Measurements from ENCODE around the gene MAGEA2B.
"Not testable (repeated sequence)": the region's sequence is repeated elsewhere in the genome, so short reads cannot be mapped to it uniquely, and the experiment has no call there.

MAGEA2B gene

GRCh38 chrX:152738560-152738959 is 24.1 kb downstream of the MAGEA2B start:
- H3K36me3 Mint-ChIP-seq (ENCODE audit: low read depth) = no peaks in the 10 kb centered on the region
- no peaks in the 10 kb centered on the region for H3K27me3 Mint-ChIP-seq (ENCODE audit: low read depth)
- peaks cover 7% of the 10 kb centered on the region for H3K9me3 Mint-ChIP-seq
- H3K4me3 Mint-ChIP-seq = no peak overlapping the region
- TF ChIP-seq CTCF (IDR thresholded peaks at IDR 0.05; ENCODE audit: unreplicated experiment in 3 of 3) = no peak
- no peaks in the 10 kb centered on the region for H3K4me1 Mint-ChIP-seq
- no peak overlapping the region for H3K27ac Mint-ChIP-seq

DNA sequence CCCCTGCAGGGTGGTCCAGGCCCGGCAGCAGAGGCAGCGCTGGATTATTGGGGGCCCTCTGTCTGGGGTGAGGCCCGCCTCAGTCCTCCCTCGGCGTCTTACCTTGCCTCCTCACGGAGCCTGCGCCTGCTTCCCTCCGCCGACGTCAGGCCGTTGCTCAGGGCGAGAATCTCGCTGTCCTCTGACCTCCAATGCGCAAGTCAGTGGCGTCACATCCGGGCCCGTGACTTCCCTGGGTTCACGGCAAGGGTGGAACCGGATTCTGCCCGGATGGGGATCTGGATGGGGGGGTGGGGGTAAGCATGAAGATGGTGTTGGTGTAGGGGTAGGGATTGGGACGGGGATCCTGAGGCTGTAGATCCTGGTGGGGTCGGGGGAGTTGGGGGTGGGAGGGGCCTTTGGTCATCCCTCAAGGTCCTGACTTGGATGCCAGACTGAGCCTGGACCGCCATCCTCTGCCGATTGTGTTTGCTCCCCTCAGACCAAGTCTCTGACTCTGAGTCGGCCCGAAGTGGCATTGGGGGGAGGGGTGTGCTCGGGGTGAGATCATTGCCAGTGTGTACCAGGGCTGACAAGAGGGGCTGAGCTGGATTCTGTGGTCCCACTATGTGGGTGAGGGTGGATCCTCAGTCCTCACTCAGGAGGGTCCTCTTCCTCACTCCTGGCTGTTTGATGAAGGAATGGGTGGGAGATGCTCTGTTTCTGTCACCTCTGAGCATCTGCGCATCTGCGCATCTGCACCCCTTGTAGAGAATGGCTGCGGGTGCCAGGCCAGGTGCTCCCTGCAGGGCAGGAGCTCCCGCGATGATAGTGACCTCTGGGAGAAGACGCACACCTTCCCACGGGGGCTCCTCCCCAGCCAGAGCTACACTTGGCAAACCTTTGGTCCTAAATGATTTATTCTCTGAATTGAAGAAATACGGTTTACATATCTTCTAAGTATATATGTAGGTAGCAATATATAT is 39.5 kb downstream of the MAGEA2B start, which contains the start of gene MAGEA2:
TSS of gene MAGEA2 (minus strand) at position 157 of the 965 bp plus-strand sequence. CDS start 2,479 bp downstream, outside the sequence.
- H3K4me3 Mint-ChIP-seq; H3K36me3 Mint-ChIP-seq (ENCODE audit: low read depth); H3K27me3 Mint-ChIP-seq (ENCODE audit: low read depth): not testable (repeated sequence)

DNA sequence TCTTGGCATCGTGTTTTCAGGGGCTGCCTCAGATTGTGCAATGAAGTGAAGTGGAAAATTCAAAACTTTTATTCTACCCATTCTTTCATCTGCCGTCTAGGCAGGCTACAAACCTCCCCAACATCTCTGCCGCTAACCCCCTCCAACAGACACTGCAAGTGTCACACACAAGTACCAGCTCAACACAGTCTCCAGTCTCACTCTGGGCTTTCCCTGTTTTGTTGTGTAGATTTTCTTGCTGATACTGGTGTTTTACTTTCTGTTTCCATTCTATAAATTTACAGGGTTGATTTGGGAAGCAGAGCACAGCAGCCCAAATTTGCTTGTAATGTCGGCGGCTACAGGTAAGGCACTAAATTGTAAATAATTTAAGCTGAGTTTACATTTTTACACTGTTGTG is 40.4 kb downstream of the MAGEA2B start:
- not testable (repeated sequence) for H3K9me3 Mint-ChIP-seq; H3K27me3 Mint-ChIP-seq (ENCODE audit: low read depth); H3K4me1 Mint-ChIP-seq; H3K27ac Mint-ChIP-seq; H3K36me3 Mint-ChIP-seq (ENCODE audit: low read depth); H3K4me3 Mint-ChIP-seq

More for the DNA sequence above, 39.5 kb downstream of the MAGEA2B start, which contains the start of gene MAGEA2:
- H3K4me1 Mint-ChIP-seq, H3K27ac Mint-ChIP-seq, H3K9me3 Mint-ChIP-seq: not testable (repeated sequence)

DNA sequence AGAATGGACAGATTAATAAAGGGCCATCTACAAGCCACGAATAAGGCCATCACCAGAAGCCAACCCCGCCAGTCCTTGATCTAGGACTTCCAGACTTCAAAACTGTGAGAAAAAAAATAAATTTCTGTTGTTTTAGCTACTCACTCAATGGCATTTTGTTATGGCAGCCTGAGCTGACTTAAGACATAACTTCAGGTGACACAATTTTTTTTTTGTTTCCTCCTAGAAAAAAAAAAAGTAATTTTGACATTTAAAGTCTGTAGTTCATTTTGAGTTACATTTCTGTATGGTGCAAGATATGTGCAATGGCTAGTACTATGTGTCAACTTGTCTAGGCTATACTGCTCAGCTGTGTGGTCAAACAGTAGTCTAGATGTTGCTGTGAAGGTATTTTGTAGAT is 44.5 kb downstream of the MAGEA2B start, which contains the start of gene CSAG3:
TSS of gene CSAG3 (plus strand) at position 301 of the 400 bp plus-strand sequence.
- H3K27ac Mint-ChIP-seq; H3K27me3 Mint-ChIP-seq (ENCODE audit: low read depth); H3K36me3 Mint-ChIP-seq (ENCODE audit: low read depth); H3K4me1 Mint-ChIP-seq; H3K9me3 Mint-ChIP-seq; H3K4me3 Mint-ChIP-seq: not testable (repeated sequence)

DNA sequence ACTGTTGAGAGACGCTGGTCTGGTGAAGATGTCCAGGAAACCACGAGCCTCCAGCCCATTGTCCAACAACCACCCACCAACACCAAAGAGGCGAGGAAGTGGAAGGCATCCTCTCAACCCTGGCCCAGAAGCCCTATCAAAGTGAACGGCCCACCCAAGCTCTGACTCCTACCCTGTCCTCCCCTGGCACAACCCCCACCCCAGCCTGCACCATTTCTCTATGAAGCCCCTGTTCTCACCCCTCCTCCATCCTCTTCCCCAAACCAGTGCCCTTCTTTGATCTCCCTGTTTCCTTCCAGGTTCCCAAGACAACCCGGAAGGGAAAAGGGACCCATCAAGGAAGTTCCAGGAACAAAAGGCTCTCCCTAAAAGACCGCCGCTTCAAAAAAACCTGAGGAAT is 45.1 kb downstream of the MAGEA2B start:
- H3K27me3 Mint-ChIP-seq (ENCODE audit: low read depth); H3K27ac Mint-ChIP-seq; H3K4me1 Mint-ChIP-seq; H3K4me3 Mint-ChIP-seq; H3K9me3 Mint-ChIP-seq; H3K36me3 Mint-ChIP-seq (ENCODE audit: low read depth): not testable (repeated sequence)

DNA sequence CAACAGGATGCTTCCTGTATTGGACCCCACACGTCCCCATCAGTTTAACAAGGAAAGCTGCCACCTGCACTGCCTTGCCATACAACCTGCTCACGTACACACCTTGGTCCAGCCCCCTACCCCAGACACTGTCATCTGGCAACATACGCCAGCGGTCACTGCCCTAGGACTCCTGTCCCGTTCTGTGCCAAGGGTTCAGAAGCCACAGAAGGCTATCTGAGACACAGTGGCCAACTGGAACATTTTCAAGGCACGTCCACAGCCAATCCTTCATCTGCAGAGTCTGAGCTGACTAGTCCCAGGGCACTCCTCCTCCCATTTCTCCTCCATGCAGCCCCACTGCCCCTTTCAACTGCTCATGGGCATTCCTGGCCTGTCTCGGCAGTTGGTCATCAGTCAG is 47.2 kb downstream of the MAGEA2B start:
- H3K27ac Mint-ChIP-seq; H3K9me3 Mint-ChIP-seq; H3K27me3 Mint-ChIP-seq (ENCODE audit: low read depth); H3K4me3 Mint-ChIP-seq; H3K4me1 Mint-ChIP-seq; H3K36me3 Mint-ChIP-seq (ENCODE audit: low read depth): not testable (repeated sequence)

DNA sequence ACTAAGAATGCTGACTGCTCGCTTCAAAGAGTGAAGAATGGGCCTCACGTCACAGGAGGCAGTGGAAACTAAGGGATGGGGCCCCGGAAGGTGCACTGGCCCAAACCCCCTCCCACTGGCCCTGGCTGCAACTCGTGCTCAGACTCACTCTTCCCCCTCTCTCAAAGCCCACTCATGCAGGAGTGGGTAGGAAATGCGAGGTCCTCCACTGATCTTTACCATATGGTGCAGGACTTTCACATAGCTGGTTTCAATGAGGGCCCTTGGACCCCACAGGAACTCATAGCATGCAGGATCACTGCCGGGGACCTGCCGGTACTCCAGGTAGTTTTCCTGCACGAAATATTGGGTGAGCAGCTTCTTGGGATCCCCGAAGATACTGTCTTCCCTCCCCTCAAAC is 52.1 kb downstream of the MAGEA2B start:
- H3K27ac Mint-ChIP-seq; H3K36me3 Mint-ChIP-seq (ENCODE audit: low read depth); H3K27me3 Mint-ChIP-seq (ENCODE audit: low read depth); H3K9me3 Mint-ChIP-seq; H3K4me3 Mint-ChIP-seq; H3K4me1 Mint-ChIP-seq: not testable (repeated sequence)
